Neutrophil (primary cell): ENCODE data around the gene RB1.

Experiments used
- H3K27ac ChIP-seq: fragments of 200-600 bp; sonication (generic); 2 replicates; pipeline ENCODE4 v1.5.1; 2016; ENCODE audit warnings: mild to moderate bottlenecking, moderate library complexity
- H3K27me3 ChIP-seq: fragments of 200-600 bp; sonication (generic); 2 replicates; pipeline ENCODE4 v1.6.0; 2016; ENCODE audit warnings: mild to moderate bottlenecking
- H3K36me3 ChIP-seq: fragments of 200-600 bp; sonication (generic); 2 replicates; pipeline ENCODE4 v1.5.1; 2017
- H3K4me1 ChIP-seq, 2 experiments: fragments of 200-600 bp in 1 of 2; sonication (generic) in 1 of 2; 1 replicate in 1 of 2; 2 replicates in 1 of 2; pipeline versions ENCODE4 v1.5.1 to v1.6.1; 2013 to 2016; ENCODE audit warnings: low read depth in 1 of 2, low read length in 1 of 2, mild to moderate bottlenecking in 1 of 2, moderate library complexity in 1 of 2; ENCODE audit not compliant: control insufficient read depth in 1 of 2, insufficient read depth in 1 of 2
- H3K4me3 ChIP-seq, 2 experiments: fragments of 200-600 bp in 1 of 2; sonication (generic) in 1 of 2; 1 replicate in 1 of 2; 2 replicates in 1 of 2; pipeline ENCODE4 v1.5.1; 2013 to 2016; ENCODE audit warnings: low read depth in 1 of 2, low read length in 1 of 2, mild to moderate bottlenecking in 1 of 2, moderate library complexity in 1 of 2
- H3K9me3 ChIP-seq: fragments of 200-600 bp; sonication (generic); 2 replicates; pipeline ENCODE4 v1.5.1; 2016
- TF ChIP-seq, protein P1 (sequence below): fragments of 200-600 bp; sonication (generic); IDR thresholded peaks from 2 replicates; pipeline ENCODE4 v1.5.1; 2016; ENCODE audit warnings: antibody characterized with exemption

Gene RB1

DNA sequence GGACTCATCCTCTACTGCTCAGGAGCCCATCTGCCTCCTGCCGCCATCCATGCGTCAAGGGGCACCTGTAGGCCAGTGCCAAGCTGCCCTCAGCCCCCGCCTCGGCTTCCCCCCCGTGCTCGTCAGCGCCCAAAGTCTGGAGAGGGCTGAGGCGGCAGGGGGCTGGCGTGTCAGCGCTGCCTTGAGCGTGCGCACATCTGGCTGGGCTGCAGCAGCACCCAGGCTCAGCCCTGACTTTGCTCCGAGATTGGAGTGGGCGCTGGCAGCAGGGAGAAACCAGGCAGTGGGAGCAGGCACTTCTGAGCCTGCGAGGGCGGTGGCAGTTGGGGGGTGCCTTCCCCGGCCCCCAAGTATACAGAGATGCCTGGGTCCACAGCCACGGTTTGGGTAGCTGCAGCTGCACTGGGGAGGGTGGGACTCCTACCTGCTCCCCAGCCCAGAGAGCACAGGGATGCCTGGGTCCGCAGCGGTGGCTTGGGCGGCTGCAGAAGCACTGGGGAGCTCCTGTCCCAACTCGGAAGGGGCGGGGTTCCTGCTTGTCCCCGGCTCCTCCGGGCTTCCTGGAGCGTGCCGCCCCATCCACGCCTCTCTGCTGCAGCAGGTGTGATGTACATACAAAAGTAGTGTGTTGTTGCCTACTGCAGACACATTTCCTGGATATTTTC is 154.2 kb downstream of the RB1 start:
- H3K4me1 ChIP-seq = no peaks in the 10 kb centered on the region
- peaks cover 41% of the 10 kb centered on the region for H3K36me3 ChIP-seq
- TF ChIP-seq, protein P1, sequence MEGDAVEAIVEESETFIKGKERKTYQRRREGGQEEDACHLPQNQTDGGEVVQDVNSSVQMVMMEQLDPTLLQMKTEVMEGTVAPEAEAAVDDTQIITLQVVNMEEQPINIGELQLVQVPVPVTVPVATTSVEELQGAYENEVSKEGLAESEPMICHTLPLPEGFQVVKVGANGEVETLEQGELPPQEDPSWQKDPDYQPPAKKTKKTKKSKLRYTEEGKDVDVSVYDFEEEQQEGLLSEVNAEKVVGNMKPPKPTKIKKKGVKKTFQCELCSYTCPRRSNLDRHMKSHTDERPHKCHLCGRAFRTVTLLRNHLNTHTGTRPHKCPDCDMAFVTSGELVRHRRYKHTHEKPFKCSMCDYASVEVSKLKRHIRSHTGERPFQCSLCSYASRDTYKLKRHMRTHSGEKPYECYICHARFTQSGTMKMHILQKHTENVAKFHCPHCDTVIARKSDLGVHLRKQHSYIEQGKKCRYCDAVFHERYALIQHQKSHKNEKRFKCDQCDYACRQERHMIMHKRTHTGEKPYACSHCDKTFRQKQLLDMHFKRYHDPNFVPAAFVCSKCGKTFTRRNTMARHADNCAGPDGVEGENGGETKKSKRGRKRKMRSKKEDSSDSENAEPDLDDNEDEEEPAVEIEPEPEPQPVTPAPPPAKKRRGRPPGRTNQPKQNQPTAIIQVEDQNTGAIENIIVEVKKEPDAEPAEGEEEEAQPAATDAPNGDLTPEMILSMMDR = no peak
- H3K27ac ChIP-seq = no peak overlapping the region
- no peaks in the 10 kb centered on the region for H3K9me3 ChIP-seq
- no peaks in the 10 kb centered on the region for H3K27me3 ChIP-seq
- no peak overlapping the region for H3K4me3 ChIP-seq

DNA sequence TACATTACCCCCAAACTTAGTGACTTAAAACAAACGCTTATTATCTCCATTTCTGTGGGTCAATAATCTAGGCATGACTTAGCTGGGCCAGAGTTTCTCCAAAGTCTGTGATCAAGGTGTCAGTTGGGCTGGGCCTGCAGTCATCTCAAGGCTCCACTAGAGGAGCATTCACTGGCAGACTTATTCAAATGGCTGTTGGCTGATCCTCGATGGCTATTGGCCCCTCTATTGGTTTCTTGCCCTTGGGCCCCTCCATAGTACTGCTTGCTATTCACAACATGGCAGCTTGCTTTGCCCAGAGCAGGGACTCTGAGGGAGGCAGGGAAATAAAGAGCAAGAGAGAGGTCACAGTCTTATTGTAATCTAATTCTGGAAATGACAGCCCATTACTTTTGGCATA is 171.7 kb downstream of the RB1 start:
- H3K36me3 ChIP-seq = peaks cover 7% of the 10 kb centered on the region
- no peak overlapping the region for H3K27ac ChIP-seq
- H3K9me3 ChIP-seq = no peaks in the 10 kb centered on the region
- no peak overlapping the region for H3K4me3 ChIP-seq
- H3K27me3 ChIP-seq = no peaks in the 10 kb centered on the region
- TF ChIP-seq, protein P1 = no peak
- no peaks in the 10 kb centered on the region for H3K4me1 ChIP-seq

DNA sequence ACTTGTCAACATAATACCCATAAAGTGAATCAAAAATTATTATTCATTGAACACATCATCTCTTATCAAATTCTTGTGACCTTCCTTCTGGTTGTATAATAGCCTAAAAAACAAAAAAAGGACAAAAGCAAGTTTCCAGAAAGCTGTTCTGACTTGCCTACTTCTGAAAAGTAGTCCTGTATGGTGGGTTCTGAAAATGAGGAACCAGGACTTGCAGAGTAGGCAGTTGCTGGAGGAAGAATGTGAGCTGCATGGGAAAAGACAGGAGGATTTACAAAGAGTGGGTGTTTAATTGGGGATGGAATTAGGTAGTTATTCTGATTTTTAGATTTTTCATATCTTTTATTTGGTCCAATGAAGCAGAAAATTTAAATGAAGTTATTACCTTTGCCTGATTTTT is 172.7 kb downstream of the RB1 start:
- Histone ChIP-seq H3K27ac (no peak overlapping the region), H3K9me3 (no peaks in the 10 kb centered on the region), H3K36me3 (peaks cover 7% of the 10 kb centered on the region), H3K4me1 (no peaks in the 10 kb centered on the region), H3K27me3 (no peaks in the 10 kb centered on the region), H3K4me3 (no peak overlapping the region)
- TF ChIP-seq, protein P1 = no peak

DNA sequence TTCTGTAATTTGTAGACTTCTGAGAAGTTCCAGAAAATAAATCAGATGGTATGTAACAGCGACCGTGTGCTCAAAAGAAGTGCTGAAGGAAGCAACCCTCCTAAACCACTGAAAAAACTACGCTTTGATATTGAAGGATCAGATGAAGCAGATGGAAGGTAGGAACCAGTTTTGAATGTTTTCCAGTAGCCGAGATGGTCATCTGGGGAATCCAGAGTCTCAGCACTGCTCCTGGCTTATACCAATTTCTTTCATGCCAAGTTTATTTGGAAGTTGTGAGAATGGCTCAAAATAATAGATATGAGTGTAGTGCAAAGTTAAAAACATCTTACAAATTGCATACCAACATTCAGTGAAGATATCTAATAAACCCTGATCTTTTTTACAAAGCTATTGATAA is 173.1 kb downstream of the RB1 start:
- Histone ChIP-seq H3K4me3 (no peak overlapping the region), H3K27me3 (no peaks in the 10 kb centered on the region), H3K4me1 (no peaks in the 10 kb centered on the region), H3K27ac (no peak overlapping the region), H3K36me3 (peaks cover 7% of the 10 kb centered on the region), H3K9me3 (no peaks in the 10 kb centered on the region)
- TF ChIP-seq, protein P1 = no peak

DNA sequence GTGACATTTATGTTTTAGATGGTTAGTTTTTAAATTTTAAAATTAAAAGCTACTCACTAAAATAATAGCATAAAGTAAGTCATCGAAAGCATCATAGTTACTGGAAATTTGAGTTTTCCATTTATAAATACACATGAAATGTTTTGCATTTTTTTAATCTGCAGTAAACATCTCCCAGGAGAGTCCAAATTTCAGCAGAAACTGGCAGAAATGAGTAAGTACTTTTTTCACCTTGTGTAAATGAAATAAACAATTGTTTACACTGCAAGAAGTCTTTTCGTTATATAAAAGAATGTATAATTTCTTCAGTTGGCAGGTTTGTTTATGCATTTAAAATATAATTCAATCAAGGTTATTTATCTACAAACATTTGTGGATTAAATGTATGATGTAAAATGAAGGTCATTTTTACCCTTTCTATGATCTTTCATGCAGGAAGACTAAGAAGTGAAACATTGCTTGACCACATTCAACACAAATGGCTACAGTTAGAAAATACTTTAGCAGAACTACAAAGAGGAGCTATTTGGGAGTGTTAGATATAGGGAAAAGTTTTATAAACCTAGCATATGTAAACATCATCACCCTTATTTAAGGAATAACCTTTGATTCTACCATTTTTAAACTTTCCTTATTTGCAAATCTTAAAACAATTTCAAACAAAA is 173.8 kb downstream of the RB1 start:
- H3K4me1 ChIP-seq = no peaks in the 10 kb centered on the region
- H3K9me3 ChIP-seq = no peaks in the 10 kb centered on the region
- H3K36me3 ChIP-seq = peaks cover 7% of the 10 kb centered on the region
- TF ChIP-seq, protein P1 = no peak
- no peak overlapping the region for H3K27ac ChIP-seq
- no peaks in the 10 kb centered on the region for H3K27me3 ChIP-seq
- H3K4me3 ChIP-seq = no peak overlapping the region
